ENCODE results near the gene PADI2. TPM values are rescaled to one million over a fixed set of nuclear protein-coding genes. Genes with fewer than 3 reads are reported as not detected.

PADI2 gene
- total and polyA plus RNA-seq, 2 donors (not counting 3 experiments of a cell fraction or from before 2014, with no cell fraction given), result not detected

GRCh38 chr1:17161926-17162800 is 42.9 kb upstream of the PADI2 start:
- BruUV-seq (replicated peaks), result no TSS peak
- intact Hi-C loops (cut with micrococcal nuclease) (no loop called here), dilution Hi-C loops (cut with MboI; ENCODE audit: extremely low pct_ligation_motif_present, low sequenced_read_pairs) (no loop called here)
- TF ChIP-seq FOS (IDR thresholded peaks at IDR 0.05; ENCODE audit: borderline replicate concordance, insufficient read depth, low read length), result no peak
- no peak for TF ChIP-seq GATA2 (IDR thresholded peaks at IDR 0.05; ENCODE audit: insufficient read depth, insufficient read length, low read depth, low read length)
- TF ChIP-seq MAX (IDR thresholded peaks at IDR 0.05; ENCODE audit: insufficient read depth, insufficient read length), result no peak
- TF ChIP-seq JUN (IDR thresholded peaks at IDR 0.05; ENCODE audit: borderline replicate concordance, insufficient read depth, insufficient read length, low read depth), result no peak
- no peak for TF ChIP-seq EZH2 (IDR thresholded peaks at IDR 0.05; ENCODE audit: borderline replicate concordance, low read depth, low read length, severe bottlenecking)
- TF ChIP-seq POLR2AphosphoS5 (IDR thresholded peaks at IDR 0.05; ENCODE audit: insufficient read depth, low read depth, low read length), result no peak
- TF ChIP-seq MYC (IDR thresholded peaks at IDR 0.05; ENCODE audit: low read depth, low read length), result no peak
- no peak for TF ChIP-seq CTCF (IDR thresholded peaks at IDR 0.05; ENCODE audit: extremely low read depth in 1 of 2, insufficient read depth in 1 of 2, low read depth in 1 of 2, low read length in 2 of 2)
- no peaks in the 10 kb centered on the region for H3K4me1 ChIP-seq (ENCODE audit: control insufficient read depth, extremely low read depth, insufficient read depth, low read length)
- H3K4me3 ChIP-seq (replicated peaks in 1 of 3; ENCODE audit: insufficient read depth in 1 of 3, low read depth in 1 of 3, low read length in 3 of 3), result no peak overlapping the region
- no peaks in the 10 kb centered on the region for H3K9me3 ChIP-seq (replicated peaks; ENCODE audit: control insufficient read depth, insufficient read depth, low read length)
- no peak overlapping the region for H2AFZ ChIP-seq (ENCODE audit: low read depth, low read length)
- no peaks in the 10 kb centered on the region for H3K36me3 ChIP-seq (ENCODE audit: control insufficient read depth in 2 of 2, extremely low read depth in 1 of 2, insufficient read depth in 2 of 2, low read length in 2 of 2)
- H4K20me1 ChIP-seq (replicated peaks; ENCODE audit: control insufficient read depth, extremely low read depth, insufficient read depth, low read length), result no peaks in the 10 kb centered on the region
- no peaks in the 10 kb centered on the region for H3K79me2 ChIP-seq (ENCODE audit: control insufficient read depth, insufficient read depth, low read length)
- ChIA-PET CTCF (no interaction called here), POLR2A (no interaction called here)
- no peak overlapping the region for H3K27ac ChIP-seq (ENCODE audit: insufficient read depth, low read depth, low read length)
- DNase-seq (ENCODE audit: low read depth, low spot score) (no peak), FAIRE-seq (no peak)
- no peak overlapping the region for H3K4me2 ChIP-seq (ENCODE audit: insufficient read depth, low read length)
- H3K9me1 ChIP-seq (replicated peaks; ENCODE audit: control insufficient read depth, extremely low read depth, insufficient read depth, low read length), result no peaks in the 10 kb centered on the region
- H3K9ac ChIP-seq (replicated peaks; ENCODE audit: extremely low read depth, insufficient read depth, low read length), result no peak overlapping the region
- no peaks in the 10 kb centered on the region for H3K27me3 ChIP-seq (ENCODE audit: control insufficient read depth in 2 of 2, insufficient read depth in 2 of 2, low read length in 2 of 2)
